NCI-H69 (cell line): ENCODE measurements around the gene PLCB4.

Experiments used
- DNase-seq: peaks from one replicate; lab custom pipeline; 2025; lab: John Stamatoyannopoulos, UW

PLCB4 gene

DNA sequence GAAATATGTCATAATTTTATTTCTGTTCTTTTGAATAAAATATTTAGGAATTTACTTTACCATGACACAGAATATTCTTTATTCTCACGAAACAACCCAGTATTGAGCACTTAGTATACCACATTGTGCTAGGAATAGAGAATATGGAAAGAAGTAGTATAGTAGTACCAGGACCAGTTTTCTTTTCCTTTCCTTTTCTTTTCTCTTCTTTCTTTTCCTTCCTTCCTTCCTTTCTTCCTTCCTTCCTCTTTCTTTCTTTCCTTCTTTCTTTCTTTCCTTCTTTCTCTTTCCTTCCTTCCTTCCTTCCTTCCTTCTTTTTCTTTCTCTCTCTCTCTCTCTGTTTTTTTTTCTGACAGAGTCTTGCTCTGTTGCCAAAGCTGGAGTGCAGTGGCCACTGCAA, 7.5 kb upstream of the PLCB4 start:
- DNase-seq: no peak

DNA sequence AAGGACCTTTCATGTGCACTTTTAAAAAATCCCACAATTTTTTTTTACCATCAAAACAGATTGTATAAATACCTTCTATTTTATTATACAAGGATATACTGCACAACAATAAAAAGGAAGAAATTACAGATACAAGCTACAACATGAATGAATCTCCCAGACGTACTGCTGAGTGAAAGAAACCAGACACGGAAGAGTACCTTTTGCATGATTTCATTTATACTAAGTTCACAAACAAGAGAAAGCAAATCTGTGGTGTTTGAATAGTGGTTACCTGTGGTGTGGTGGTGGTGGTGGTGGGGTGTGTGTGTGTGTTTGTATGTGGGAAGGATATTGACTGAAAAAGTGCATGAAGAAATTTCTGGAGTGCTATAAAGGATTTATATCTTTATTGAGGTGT, 6.8 kb upstream of the PLCB4 start:
- DNase-seq: peak; percentile 86

DNA sequence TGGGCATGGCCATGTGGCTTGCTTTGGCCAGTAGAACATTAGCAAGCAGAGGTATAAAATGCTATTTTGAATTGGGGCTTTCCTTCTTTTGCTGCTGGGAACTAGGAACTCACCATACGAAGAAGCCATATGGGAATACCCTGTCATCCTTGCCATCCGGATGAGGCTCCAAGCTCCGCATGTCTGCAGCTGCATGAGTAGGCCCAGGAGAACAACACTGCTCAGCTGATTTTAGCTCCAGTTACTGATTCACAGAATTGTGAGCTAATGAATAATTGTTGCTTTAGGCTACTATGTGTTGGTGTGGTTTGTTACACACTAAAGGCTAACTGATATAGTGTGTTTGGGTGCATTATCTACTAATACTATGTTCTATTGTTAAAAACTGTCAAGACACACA, 2.7 kb upstream of the PLCB4 start:
- DNase-seq: peak; percentile 45

DNA sequence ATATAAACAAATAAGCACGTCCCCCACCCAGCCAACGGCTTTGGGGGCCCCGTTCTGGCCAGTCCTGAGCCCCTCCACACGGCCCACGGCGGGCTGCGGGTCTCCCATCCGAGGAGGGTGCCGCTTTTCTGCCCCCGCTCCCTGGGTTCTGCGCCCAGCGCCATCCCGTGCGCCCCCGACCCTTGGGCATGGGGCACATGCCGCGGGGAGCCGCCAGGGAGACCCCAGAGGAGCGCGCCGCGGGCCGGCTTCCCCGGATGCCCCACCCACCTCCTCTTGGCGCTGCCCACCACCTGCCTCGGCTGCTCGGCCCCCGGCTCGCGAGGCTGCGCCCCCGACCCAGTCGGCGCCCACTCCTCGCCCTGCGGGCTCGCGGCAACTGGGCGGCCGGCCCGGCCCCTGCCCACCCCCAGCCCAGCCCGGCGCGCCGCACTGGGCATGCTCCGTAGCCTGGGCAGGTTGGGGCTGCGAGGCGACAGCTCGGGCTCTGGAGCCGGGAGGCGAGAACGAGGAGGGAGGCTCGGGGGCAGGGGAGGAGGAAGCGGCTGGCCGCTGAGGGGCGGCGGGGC, 570 bp upstream of the PLCB4 start:
- peak; percentile 97 for DNase-seq

DNA sequence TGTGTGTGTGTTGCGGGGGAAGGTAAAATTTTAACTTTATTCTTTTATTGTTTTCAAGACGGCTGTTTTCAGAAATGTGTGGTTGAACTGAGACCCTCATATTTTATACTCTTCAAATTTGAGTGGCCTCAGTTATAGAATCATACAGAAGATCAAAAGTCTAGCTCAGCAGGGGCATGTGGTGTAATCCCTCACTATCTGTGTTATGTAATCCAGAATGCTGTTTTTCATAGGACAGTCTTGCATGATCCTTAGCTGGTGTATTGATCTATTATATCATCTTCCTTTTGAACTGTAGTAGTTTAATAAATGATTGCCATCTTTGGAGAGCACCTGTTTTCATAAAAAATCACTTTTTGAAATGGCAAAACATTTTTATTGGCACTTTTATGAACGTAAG, 1.4 kb downstream of the PLCB4 start:
- peak; percentile 72 for DNase-seq

DNA sequence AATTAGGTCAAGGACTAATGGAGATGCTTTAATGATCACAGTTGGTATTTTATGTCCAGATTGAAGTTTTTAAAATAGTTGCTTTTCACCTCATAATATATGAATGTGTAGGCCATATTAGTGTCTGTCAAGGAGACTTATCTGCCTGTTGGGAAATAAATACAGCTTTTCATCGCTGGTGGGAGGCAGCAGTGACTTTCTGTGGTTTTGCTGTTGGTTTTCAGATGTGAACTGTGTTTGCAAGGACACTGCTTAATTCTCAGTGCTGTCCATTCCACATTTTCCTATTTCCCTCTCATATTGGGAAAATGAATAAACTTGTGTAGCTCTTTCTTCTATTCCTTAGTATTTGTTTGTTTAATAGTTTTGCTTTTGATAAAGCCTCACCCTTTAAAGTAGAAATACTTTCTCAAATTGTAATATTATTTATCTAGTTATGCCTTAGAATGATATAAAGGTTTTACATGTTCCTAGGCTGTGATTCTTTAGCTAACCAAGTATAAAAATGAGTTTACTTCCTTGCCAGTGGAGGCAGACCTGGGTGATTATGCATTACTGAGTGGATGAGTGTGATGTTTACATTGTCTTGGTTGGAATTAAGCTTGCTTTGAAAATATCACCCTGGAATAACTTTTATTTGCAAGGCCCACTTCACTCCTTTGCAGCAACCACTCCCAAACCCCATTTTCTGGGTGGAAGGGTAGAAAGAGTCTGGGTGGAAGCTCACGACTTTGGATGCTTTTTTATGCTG, 3.3 kb downstream of the PLCB4 start:
- peak; percentile 67 for DNase-seq

DNA sequence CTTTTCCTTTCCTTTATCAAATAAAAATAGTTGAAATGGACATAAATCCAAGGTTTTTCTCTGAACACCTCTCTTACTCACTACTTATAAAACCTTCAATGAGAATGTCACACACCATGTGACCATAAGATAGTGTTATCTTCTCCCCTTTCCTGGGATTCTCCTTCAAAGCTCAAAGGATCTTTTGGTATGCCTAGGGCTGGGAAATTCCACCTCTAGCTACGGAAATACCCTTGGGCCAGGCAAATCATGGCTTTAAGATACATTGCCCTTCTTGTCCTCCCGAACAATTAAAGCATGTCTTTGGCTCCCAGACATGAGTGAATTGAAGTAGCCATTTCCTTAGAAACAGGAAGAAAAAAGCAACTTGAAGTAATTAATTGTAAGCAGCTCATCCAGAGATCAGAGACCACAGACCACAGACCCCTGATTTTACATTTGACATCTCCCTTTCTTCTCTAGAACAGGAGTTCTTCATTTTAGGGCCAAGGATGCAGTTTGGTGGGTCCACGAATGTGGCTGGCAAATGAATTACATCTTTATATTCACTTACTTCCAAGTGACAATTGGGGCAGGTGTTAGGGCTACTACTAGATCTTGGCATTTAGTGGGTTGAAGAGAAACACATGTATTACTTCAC, 4.1 kb downstream of the PLCB4 start:
- peak; percentile 60 for DNase-seq

DNA sequence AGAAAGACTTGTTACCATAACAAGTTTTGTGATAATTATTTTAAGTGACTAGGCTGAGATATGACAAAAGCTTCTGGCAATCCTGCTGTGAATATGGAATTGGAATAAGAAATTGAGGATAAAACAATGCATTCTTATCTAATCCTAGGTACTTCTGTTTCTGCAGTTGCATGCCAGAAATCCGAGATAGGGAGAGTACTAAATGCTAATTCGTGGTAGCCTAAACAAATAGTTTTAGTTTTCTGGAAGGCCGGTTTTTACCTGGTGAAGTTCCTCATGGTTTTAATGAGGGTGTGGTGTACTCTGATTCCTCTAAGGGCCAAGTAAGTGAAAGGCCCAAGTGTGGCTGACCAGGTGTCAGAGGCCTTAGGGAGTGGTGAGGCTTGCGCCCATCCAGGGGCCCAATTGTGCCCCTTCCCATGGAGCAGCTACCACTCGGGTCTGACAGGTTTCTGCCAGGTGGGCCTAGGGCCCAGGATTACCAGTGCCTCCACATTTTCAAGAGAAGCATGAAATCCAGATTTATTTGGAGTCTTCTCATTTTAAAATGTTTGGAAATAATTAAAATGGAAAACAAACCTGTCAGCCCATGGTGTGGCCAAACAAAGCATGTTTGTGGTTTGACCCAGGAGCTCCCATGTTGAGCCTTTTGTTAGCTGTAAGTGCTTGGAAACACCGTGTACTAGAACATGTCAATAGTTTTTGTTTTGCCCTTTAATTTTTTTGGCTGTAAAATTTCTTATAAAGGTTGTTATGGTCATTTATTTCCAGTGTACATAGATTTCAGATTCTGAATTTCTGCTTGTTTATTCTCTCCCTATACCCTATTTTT, 6.6 kb downstream of the PLCB4 start:
- peak; percentile 76 for DNase-seq

DNA sequence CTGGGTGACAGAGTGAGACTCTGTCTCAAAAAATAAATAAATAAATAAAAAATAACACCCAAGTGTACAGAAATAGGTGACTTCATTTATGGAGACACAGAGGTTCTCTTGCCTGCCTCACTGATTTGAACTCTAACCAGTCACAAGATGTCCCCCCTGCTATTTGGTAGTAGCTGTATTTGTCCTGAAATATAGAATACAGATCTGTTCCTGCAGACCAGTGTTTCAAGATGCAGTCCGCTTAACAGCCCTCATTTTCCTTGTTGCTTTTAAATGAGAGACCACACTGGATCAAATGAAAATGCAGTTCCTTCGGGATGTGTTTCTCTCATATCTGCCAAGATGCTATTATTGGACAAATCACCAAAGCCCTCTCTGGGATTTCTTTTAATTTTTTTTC, 7.6 kb downstream of the PLCB4 start:
- peak; percentile 59 for DNase-seq

DNA sequence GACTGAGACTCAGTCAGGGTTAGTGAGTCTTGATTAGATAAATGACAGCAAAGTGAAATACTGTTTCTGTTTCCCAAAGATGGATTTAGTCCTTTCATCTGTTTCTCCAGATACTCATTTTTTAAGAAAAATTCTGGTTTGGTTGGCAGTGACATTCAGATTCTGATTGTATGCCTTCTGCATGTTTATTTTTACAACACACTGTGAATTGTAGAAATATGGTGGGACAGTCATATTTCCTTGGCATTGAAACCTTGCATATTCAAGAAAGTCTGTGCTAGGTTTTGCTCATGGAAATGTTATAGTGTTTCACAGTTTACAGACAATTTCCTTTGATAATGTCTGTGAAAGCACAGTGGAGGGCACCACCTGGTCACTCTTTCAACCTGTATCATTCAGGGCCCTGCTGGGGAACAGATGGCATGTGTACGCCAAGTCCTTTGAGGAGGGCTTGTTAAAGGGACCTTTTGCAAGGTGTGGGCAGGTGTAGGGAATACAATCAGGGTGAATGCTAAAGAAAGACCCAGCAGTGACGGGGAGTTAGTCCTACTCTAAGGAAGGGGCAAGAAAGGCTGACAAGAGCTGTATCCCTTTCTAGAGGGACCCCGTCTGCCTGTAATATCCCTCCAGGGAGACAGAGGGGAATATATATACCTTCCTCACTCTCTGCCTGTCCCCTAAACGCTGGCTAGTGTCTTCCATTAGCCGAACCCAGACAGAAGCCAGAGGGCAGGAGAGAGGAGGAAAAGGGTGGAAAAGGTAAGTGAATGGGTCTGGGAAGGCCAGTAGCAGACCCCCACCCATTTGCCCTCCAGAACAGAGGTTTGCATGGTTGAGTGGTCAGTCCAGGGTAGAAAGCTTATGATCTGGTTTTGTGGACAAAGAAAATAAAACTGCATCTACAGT, 10.2 kb downstream of the PLCB4 start:
- DNase-seq: peak; percentile 98

DNA sequence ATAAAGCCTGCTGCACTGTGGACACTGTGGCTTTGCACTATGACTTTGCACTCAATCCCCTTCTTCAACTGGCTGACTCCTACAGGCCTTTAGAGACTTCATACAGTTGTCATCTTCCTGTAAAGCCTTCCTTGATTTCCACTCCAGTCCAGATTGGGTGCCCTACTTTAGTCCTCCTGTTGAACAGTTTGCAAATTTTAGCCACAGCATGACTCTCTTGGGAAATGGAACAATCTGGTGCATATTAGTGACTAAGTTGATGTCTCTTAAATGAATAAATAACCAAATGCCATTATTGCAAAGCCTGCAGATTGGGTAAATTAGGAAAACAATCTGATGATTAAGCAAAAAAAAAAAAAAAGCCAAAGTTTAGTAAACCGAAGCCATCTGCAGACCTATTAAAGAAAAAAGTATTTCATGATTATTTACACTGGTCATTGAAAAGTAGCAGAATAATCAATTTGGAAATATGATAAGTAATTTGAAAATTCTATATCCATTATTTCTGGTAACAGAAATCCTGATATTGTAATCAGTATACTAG, 12.6 kb downstream of the PLCB4 start:
- DNase-seq: peak; percentile 74

DNA sequence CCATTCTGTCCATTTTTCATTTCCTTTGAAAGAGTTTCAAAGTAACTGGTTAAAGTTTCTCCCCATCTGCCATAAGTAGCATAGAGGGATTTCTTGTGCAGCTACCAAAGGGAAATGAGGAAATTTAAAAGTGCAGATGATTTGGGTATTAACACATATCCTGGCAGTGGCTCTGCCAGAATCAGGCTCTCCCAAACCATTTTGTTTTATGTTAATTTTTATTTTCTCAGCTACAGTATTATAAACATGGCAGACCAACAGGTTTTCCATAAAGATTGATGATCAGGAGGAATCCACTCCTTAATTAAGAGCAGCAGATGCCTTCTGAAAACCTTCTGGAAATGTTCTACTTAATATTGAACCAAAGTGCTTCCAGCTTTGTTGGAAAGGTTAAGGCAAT, 13.9 kb downstream of the PLCB4 start:
- no peak for DNase-seq

DNA sequence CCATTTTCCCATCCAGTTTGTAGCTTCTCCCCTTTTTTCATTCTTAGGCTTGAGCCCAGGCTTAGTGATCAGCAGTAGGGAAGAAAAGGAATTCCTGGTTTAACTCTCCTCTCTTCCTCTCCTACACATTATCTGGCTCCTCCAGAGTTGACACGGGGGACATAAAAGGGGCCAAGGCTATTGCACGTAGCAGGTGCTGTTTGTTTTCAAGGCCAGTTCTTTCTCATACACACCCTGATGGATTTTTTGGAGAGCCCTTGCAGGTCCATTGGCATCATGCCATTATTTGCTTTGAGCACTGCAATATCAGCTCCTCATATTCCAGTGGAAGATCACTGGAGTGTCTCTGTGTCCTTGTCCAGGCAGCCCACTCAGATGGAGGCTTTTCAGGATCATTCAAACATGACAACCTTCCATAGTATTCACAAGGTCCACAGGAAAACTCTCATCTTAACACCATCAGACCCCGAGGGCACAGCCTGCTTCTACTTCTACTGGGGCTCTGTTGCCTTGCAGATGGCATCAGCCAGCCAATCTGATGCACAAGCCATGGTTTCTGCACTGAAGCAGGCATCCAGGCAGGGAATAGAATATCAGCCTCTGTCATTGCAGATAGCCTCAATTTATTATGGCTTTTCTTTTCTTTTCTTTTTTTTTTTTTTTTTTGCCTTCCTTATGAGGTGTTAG, 18.8 kb downstream of the PLCB4 start:
- DNase-seq: peak; percentile 98

DNA sequence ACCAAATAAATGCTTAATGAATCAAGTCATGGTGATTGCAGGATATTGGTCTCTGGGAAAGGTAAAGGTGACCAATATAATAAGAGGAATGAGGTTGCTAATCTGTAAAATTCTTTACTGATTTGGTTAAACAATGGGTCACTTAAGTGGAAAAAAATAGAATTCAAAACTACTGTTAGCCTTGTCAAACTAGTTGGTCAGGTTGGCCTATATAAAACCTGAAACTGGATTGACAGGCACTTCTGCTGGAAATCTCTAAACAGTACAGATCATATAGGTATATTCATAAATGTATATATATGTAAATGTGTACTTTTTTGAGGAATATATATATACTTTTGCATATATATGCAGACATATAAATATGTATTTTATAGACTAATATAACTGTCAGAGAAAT, 19.7 kb downstream of the PLCB4 start:
- DNase-seq: no peak

DNA sequence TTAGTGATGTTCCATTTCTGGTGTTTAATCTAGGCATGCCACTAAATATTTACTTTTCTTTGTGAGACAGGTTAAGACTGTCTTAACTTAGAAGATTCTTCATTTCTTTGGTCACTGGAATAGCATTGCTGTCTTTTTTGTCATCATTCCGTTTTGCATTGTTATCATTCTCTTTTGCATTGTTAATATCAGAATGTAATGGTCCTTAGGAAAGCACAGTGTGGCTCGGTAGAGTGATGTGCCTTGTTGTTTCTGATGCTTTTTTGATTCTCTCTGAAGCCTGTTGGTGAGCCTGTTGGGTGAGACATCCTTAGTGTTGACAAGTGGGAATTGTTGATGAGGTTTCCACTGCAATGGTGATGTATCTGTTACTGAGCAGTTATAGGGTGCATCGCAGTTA, 23.2 kb downstream of the PLCB4 start:
- no peak for DNase-seq

DNA sequence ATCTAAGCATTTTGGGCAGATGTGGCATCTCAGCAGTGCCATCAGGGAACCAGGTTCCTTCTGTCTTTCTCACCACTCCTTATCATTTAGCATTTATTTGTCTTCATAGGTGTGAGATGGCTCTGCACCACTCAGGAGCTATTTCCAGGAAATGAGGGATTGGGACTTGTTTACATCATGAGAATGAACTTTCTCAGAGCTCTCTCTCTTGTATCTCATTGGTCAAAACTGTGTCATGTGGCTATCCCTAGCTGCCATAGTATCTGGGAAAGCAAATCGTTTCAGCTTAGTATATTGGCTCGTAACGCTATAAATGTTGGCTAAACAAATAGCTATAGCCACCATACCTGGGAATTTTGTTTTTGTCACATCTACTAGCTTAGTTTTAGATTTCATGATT, 23.8 kb downstream of the PLCB4 start:
- peak; percentile 17 for DNase-seq

DNA sequence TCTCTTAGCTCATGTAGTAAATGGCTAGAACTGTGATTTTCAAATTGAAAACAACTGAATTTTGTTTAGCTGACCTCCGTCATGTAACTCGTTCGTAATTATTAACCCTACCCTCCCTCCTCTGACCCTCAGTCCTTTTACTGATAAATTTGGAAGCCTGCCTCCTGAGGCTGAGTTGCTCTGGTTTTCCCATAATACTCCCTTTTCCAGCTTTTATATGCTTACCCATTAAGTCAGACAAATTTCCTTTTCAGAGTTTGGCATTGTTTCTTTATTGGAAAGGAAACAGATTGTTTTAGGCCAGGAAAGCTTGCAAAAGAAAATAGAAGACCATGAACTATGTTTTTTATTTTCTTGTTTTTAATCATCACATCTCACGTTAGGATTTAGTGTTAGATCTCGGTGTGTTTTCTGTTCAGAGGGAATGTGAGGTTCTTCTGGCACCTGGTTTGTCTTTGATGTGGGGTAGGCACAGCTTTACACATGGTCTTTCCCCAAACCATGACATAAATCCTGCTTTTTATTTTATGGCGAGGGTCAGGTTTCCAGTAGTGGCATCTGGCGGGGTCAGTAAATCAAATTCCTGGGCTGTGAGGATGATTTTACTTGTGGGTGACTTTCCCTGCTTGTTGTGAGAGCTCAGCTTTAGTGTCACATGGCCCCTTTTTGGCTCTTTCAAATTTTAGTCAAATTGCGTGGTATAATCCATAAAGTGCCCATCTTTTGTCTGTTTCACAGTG, 24.5 kb downstream of the PLCB4 start:
- DNase-seq: peak; percentile 74

DNA sequence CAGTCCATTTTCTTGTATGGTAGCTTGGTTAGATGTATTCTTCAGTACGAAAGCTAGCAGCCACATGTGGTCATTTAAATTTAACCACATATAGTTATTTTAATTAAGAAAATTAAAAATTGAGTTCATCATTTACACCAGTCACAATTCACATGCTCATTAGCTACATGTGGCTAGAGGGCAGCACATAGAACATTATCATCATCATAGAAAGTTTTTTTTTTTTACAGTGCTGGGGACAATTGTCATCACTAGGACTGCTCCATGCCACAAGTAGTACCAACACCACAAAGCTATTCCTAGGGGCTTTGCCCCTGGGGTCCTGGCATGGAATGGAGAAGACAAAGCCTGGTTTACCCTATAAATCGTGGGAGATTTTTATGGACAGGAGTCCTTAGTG, 30.5 kb downstream of the PLCB4 start:
- DNase-seq: no peak

DNA sequence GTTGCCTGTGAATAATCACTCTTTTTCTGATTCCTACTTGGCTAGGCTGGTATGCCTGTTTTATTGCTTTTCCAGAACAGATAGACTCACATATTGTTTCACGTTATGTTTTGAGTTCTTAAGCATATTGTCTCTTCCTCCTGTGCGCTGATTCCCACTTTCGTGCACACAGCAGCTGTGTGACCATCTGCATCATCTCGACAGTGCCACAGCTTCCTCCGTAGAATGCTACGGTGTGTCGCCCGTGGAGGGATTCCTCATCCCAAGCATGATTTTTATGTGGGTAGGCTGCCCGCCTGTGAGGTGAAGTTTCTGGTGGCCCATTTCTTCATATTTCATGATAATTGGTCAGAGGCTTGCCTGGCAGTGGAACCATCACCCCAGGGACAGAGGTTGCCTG, 31.8 kb downstream of the PLCB4 start:
- no peak for DNase-seq

DNA sequence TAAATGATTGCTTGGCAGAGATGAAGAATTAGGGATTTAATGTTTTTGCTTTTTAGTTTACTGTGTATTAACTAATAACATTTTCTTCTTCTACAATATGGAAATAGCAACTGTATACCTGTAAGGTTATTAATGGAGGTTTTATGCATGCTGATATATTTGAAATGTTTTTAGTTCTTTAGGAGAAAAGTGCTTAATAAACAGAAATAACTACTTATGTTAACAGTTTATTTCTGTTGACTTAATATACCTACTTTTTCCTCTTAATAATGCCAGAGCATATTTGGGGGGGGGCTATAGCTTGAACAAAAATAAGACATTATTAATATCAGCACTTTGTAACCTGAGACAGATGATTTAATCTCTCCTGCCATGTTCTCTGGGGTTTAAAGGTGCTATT, 33.6 kb downstream of the PLCB4 start:
- no peak for DNase-seq
